Psoas muscle (tissue), 8 donors: ENCODE data around the gene ZNF418. TPM values are rescaled to one million over a fixed set of nuclear protein-coding genes. Genes with fewer than 3 reads are reported as not detected.
"Not testable (repeated sequence)": the region's sequence is repeated elsewhere in the genome, so short reads cannot be mapped to it uniquely, and the experiment has no call there.

Experiments used
- ATAC-seq, 4 donors: fragments of 200-7000 bp; cut with Tn5 transposase; one replicate each; pipeline ENCODE4 v1.9.1; 2020; ENCODE audit warnings: moderate library complexity in 3 of 4, mild to moderate bottlenecking in 2 of 4
- DNase-seq, 2 donors: peaks; one replicate each; pipeline ENCODE4 v3.0.0-alpha.2; 2020
- H3K27ac ChIP-seq: fragments of 200-600 bp; one replicate; pipeline ENCODE4 v1.8.0; 2022
- H3K27me3 ChIP-seq, 3 donors: fragments of 200-600 bp in 1 of 3; one replicate each; pipeline versions ENCODE4 v1.6.1 to v1.8.0; 2013 to 2022; ENCODE audit warnings: low read length in 2 of 3, mild to moderate bottlenecking in 2 of 3, moderate library complexity in 1 of 3; ENCODE audit not compliant: insufficient read depth in 3 of 3
- H3K36me3 ChIP-seq, 2 donors: fragments of 200-600 bp in 1 of 2; one replicate each; pipeline versions ENCODE4 v1.6.1 to v1.8.0; 2013 to 2022; ENCODE audit warnings: low read depth in 1 of 2, mild to moderate bottlenecking in 1 of 2, moderate library complexity in 1 of 2; ENCODE audit not compliant: insufficient read depth in 1 of 2
- H3K4me1 ChIP-seq: fragments of 200-600 bp; one replicate; pipeline ENCODE4 v1.8.0; 2022
- H3K4me3 ChIP-seq: fragments of 200-600 bp; one replicate; pipeline ENCODE4 v1.8.0; 2022; ENCODE audit warnings: mild to moderate bottlenecking
- H3K9me3 ChIP-seq: fragments of 200-600 bp; one replicate; pipeline ENCODE4 v1.8.0; 2022
- WGBS, 3 donors: extraction: QIAGEN DNeasy Blood & Tissue Kit; methylation state at CpG; one replicate each; pipeline versions ENCODE4 v1.1.6 to v1.1.7; 2013; 5-methylcytosine and 5-hydroxymethylcytosine counted together
- intact Hi-C, 2 donors: fragments of 100-400 bp; cut with DNase I; formaldehyde crosslinking; loops; one replicate each; pipeline versions ENCODE4 v1.11.0 to v1.14.2; 2022
- polyA plus RNA-seq, 3 donors: library from polyadenylated mRNA; stranded (reverse); fragments of 200-250 nt; gene quantifications; one replicate each; pipeline ENCODE4 v1.2.3, GENCODE V29; 2013
- total RNA-seq, 4 donors: library from RNA; stranded (reverse); fragmentation: NEBNext Ultra II Directional in 2 of 4; extraction: Animal tissue kit (Norgen Biotek cat#: 25700) in 2 of 4; gene quantifications; one replicate each; pipeline versions ENCODE4 v1.2.1 to v1.2.4, GENCODE V29; 2021 to 2023
- TF ChIP-seq, protein P1 (sequence below): fragments of 200-600 bp; IDR thresholded peaks from one replicate; pipeline ENCODE4 v1.8.0; 2022; ENCODE audit warnings: antibody characterized with exemption
- donor health status: healthy with polysubstance abuse.
- donor health status: DM: no; HTN: no; CAD: no; lungs with moderate emphysema.
- donor health status: Bipolar disorder and iron deficiency.
- donor health status: healthy.
- donor health status: DM: yes; HTN: yes; CAD: no.
- donor health status: DM: no; HTN: no; CAD: no.
- donor health status: DM: no; HTN: no; CAD: no.
- donor health status: DM: yes; HTN: yes; CAD: no.

ZNF418 gene
- total and polyA plus RNA-seq, 7 donors, result 0.68 to 6.1 (median 2.7) TPM

DNA sequence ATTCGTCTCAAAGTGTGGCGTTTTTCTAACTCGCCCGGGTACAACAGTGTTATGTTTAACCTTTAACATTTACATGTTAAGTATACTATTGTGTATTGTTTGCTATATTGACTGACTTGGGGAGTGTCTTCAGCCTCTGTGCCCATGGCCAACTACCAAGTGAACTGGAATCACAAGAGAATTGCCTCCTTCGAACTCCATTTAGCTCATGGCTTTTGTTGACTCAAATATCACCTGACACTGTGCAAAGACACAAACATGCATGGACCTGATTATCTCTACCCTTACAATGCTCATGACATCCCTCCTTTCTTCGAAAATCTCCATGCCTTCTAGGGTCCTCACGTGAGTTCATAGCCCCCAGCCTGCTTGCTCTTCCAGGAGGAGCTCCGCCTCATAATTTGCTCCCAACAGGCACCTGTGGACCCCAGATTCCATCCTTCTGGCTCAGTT is 47.1 kb downstream of the ZNF418 start:
- H3K4me1 ChIP-seq, result no peaks in the 10 kb centered on the region
- 4 to 8% (median 8%) methylated on average over 8 of the region's 8 CpGs for WGBS, 3 donors
- TF ChIP-seq, protein P1, sequence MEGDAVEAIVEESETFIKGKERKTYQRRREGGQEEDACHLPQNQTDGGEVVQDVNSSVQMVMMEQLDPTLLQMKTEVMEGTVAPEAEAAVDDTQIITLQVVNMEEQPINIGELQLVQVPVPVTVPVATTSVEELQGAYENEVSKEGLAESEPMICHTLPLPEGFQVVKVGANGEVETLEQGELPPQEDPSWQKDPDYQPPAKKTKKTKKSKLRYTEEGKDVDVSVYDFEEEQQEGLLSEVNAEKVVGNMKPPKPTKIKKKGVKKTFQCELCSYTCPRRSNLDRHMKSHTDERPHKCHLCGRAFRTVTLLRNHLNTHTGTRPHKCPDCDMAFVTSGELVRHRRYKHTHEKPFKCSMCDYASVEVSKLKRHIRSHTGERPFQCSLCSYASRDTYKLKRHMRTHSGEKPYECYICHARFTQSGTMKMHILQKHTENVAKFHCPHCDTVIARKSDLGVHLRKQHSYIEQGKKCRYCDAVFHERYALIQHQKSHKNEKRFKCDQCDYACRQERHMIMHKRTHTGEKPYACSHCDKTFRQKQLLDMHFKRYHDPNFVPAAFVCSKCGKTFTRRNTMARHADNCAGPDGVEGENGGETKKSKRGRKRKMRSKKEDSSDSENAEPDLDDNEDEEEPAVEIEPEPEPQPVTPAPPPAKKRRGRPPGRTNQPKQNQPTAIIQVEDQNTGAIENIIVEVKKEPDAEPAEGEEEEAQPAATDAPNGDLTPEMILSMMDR, result no peak
- H3K27ac ChIP-seq, result peak overlapping the region; percentile 75
- peak overlapping the region; percentile 62 for H3K4me3 ChIP-seq
- no peaks in the 10 kb centered on the region for H3K27me3 ChIP-seq
- H3K36me3 ChIP-seq, result peaks cover 0 to 13% of the 10 kb centered on the region in 2 donors
- no peak for DNase-seq
- ATAC-seq, result peak in 3 of 4 donors; percentile 10 to 21 (median 17)
- intact Hi-C loops, result no loop called here
- H3K9me3 ChIP-seq, result no peaks in the 10 kb centered on the region

DNA sequence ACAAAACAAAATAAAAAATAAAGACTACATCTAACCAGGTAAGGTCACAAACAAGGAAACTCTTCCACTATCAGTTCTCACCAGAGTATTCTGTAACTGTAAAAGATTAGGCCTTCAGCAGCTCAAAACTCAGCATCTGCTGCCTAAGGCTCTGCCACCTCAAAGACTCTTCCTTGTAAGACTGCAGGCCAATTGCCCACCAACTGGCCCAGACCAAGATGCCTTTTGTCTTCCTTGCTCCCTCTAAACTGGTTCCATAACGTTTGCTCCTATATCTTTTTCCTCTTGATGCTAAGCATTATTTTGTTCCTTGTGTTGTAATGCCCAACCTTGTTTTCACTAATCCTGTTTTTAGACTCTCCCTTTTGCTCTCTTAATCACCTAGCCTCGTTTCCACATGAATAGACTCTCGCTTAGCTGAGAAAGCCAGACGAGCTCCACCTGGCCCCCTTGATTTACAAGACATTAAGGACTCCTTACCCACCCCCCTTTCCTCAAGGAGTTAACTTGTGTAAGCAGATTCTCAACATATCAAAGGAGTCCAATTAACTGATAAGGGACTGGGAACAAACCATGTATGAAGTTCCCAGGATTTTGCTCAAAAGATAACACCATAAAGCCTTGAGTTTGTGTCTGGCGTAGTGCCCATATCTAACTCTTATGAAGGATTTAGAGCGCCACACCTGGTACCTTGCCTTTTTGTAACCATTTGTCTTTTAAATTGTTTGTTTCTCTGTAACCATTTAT is 47.8 kb downstream of the ZNF418 start:
- no peaks in the 10 kb centered on the region for H3K4me1 ChIP-seq
- peak overlapping the region; percentile 62 for H3K4me3 ChIP-seq
- ATAC-seq (no peak), DNase-seq (no peak)
- no peaks in the 10 kb centered on the region for H3K27me3 ChIP-seq
- no peaks in the 10 kb centered on the region for H3K9me3 ChIP-seq
- no peak overlapping the region for H3K27ac ChIP-seq
- 24 to 33% (median 25%) methylated on average over 6 of the region's 6 CpGs for WGBS, 3 donors
- intact Hi-C loops, result no loop called here
- H3K36me3 ChIP-seq, result peaks cover 0 to 16% of the 10 kb centered on the region in 2 donors
- TF ChIP-seq, protein P1, result no peak

DNA sequence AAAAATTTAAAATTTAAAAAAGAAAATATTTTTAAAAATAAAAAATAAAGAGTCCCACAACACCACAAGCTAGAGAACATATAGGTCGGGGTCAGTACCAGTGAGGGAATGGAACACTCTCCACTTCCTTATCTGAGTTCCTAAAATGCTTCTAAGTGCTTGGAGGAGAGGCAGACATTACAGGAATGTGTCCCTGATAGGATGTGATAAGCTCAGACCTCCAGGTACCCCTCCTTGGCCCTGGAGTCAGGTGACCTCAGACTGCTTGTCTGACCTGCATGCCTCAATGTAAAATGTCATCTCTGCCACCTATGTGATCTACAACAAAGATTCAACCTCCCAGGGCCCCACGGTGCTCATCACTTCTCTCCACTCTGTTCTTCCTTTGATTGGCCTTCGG is 49.2 kb downstream of the ZNF418 start:
- H3K36me3 ChIP-seq, result peaks cover 0 to 16% of the 10 kb centered on the region in 2 donors
- no peak for ATAC-seq
- H3K27ac ChIP-seq, result no peak overlapping the region
- no peak for DNase-seq
- TF ChIP-seq, protein P1, result no peak
- intact Hi-C loops, result no loop called here
- H3K9me3 ChIP-seq, result no peaks in the 10 kb centered on the region
- H3K27me3 ChIP-seq, result no peaks in the 10 kb centered on the region
- WGBS, 3 donors, result 86 to 92% (median 89%) methylated on average over 3 of the region's 3 CpGs
- H3K4me3 ChIP-seq, result no peak overlapping the region
- no peaks in the 10 kb centered on the region for H3K4me1 ChIP-seq

DNA sequence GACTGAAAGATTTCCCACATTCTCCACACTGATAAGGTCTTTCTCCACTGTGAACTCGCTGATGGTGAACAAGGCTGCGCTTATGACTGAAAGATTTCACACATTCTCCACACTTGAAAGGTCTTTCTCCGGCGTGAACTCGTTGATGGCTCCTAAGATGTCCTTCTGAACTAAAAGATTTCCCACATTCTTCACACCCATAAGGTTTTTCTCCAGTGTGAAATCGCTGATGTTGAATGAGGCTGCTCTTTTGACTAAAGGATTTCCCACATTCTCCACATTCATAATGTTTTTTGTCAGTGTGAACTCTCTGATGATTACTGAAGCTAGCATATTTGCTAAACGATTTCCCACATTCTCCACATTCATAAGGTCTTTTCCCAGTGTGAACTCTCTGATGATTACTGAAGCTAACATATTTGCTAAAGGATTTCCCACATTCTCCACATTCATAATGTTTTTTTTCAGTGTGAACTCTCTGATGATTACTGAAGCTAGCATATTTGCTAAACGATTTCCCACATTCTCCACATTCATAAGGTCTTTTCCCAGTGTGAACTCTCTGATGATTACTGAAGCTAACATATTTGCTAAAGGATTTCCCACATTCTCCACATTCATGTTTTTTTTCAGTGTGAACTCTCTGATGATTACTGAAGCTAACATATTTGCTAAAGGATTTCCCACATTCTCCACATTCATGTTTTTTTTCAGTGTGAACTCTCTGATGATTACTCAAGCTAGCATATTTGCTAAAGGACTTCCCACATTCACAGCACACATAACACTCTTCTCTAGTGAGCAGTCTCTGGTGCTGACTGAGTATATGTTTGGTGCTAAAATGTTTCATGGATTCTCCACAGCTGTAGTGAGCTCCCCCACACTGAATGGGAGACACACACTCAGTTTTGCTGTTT is 61.1 kb downstream of the ZNF418 start:
- ATAC-seq, H3K4me3 ChIP-seq, H3K27me3 ChIP-seq, intact Hi-C loops, H3K27ac ChIP-seq, DNase-seq, H3K36me3 ChIP-seq, H3K4me1 ChIP-seq: not testable (repeated sequence)
- H3K9me3 ChIP-seq, result peaks cover 32% of the 10 kb centered on the region
- 95 to 96% (median 96%) methylated on average over 8 of the region's 8 CpGs for WGBS, 3 donors

DNA sequence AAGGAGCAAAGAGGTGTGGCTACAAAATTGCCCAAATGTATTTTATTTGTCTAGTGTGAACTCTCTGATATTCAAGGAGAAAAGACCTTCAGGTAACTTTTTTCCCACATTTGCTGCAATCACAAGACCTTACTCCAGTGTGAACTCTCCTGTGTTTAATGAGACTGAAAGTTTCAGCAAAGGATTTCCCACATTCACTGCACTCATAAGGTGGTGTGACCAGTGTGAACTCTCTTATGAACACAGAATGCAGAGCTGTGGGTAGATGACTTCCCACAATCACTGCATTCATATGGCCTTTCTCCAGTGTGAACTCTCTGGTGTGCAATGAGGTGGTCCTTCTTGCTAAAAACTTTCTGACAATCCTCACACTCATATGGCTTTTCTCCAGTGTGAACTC is 62.8 kb downstream of the ZNF418 start:
- no peak for ATAC-seq
- Histone ChIP-seq H3K36me3 (peaks cover 7 to 14% of the 10 kb centered on the region in 2 donors), H3K27ac (no peak overlapping the region), H3K4me1 (no peaks in the 10 kb centered on the region), H3K27me3 (no peaks in the 10 kb centered on the region), H3K9me3 (peaks cover 43% of the 10 kb centered on the region), H3K4me3 (no peak overlapping the region)
- intact Hi-C loops, result no loop called here
- TF ChIP-seq, protein P1, result no peak
- DNase-seq, result no peak
